PC-3 (cell line): ENCODE data around the gene CACNA1C. TPM values are rescaled to one million over a fixed set of nuclear protein-coding genes. Genes with fewer than 3 reads are reported as not detected.

Source experiments
- ATAC-seq: fragments of 200-7000 bp; cut with Tn5 transposase; 2 replicates; pipeline ENCODE4 v1.9.1; 2020; ENCODE audit warnings: mild to moderate bottlenecking, moderate library complexity
- BruUV-seq: library from RNA; stranded (reverse); fragments of 400-500 nt; replicated peaks from 2 replicates; lab custom pipeline; 2021; lab: Mats Ljungman, UMichigan
- CTCF ChIA-PET: fragments of 300-600 bp; sonication (Branson Sonifier 250); formaldehyde crosslinking; loops from one replicate; lab custom pipeline; 2022; ENCODE audit warnings: antibody characterized with exemption; lab: Charles Lee
- POLR2A ChIA-PET: fragments of 300-600 bp; sonication (Branson Sonifier 250); formaldehyde crosslinking; loops from one replicate; lab custom pipeline; 2022; ENCODE audit warnings: antibody characterized with exemption; ENCODE audit not compliant: unreplicated experiment; lab: Charles Lee
- DNase-seq: peaks from one replicate; pipeline ENCODE4 v3.0.0-alpha.2; 2015
- H2AFZ ChIP-seq: fragments of 300-600 bp; sonication (generic); 2 replicates; pipeline ENCODE4 v1.6.0; 2016; ENCODE audit warnings: antibody characterized with exemption, low read length
- H3F3A ChIP-seq: fragments of 300-600 bp; sonication (generic); one replicate; pipeline ENCODE4 v1.6.0; 2017; ENCODE audit warnings: antibody characterized with exemption, low read length, control low read depth, mild to moderate bottlenecking; ENCODE audit not compliant: unreplicated experiment
- H3K27ac ChIP-seq: fragments of 300-600 bp; sonication (generic); 2 replicates; pipeline ENCODE4 v1.5.1; 2016; ENCODE audit warnings: mild to moderate bottlenecking, low read length
- H3K27me3 ChIP-seq: fragments of 300-600 bp; sonication (generic); 2 replicates; pipeline ENCODE4 v1.6.1; 2016; ENCODE audit warnings: low read length, mixed read lengths
- H3K36me3 ChIP-seq: fragments of 300-600 bp; sonication (generic); 2 replicates; pipeline ENCODE4 v1.6.1; 2016; ENCODE audit warnings: low read depth, mixed run types, low read length, mixed read lengths
- H3K4me1 ChIP-seq: fragments of 300-600 bp; sonication (generic); 2 replicates; pipeline ENCODE4 v1.5.1; 2016; ENCODE audit warnings: low read length; ENCODE audit not compliant: insufficient read depth
- H3K4me2 ChIP-seq: fragments of 300-600 bp; sonication (generic); 2 replicates; pipeline ENCODE4 v1.6.0; 2016; ENCODE audit warnings: low read length
- H3K4me3 ChIP-seq: fragments of 300-600 bp; sonication (generic); 2 replicates; pipeline ENCODE4 v1.5.1; 2016; ENCODE audit warnings: mild to moderate bottlenecking, low read length, mixed read lengths
- H3K79me2 ChIP-seq: fragments of 300-600 bp; sonication (generic); 2 replicates; pipeline ENCODE4 v1.6.1; 2017; ENCODE audit warnings: low read length, mixed read lengths
- H3K9ac ChIP-seq: fragments of 300-600 bp; sonication (generic); 2 replicates; pipeline ENCODE4 v1.6.0; 2016; ENCODE audit warnings: mild to moderate bottlenecking, low read length
- H3K9me2 ChIP-seq: fragments of 300-600 bp; sonication (generic); replicated peaks from 2 replicates; pipeline ENCODE4 v1.6.1; 2016; ENCODE audit warnings: mixed run types, low read length, mixed read lengths
- H3K9me3 ChIP-seq: fragments of 300-600 bp; sonication (generic); 2 replicates; pipeline ENCODE4 v1.6.1; 2016; ENCODE audit warnings: low read length, mixed read lengths
- H4K20me1 ChIP-seq: fragments of 300-600 bp; sonication (generic); 2 replicates; pipeline ENCODE4 v1.6.1; 2016; ENCODE audit warnings: low read length, mixed read lengths
- CTCF ChIP-seq: fragments of 300-600 bp; sonication (generic); conservative IDR thresholded peaks from 2 replicates; pipeline ENCODE4 v1.5.1; 2017; ENCODE audit warnings: antibody characterized with exemption, low read depth, mild to moderate bottlenecking, low read length
- EZH2 ChIP-seq: fragments of 300-600 bp; sonication (generic); IDR thresholded peaks from one replicate; pipeline ENCODE4 v1.6.1; 2017; ENCODE audit warnings: antibody characterized with exemption, mild to moderate bottlenecking, low read length; ENCODE audit not compliant: unreplicated experiment
- EZH2phosphoT487 ChIP-seq: fragments of 300-600 bp; sonication (generic); IDR thresholded peaks from 2 replicates; pipeline ENCODE4 v1.6.1; 2018; ENCODE audit warnings: mild to moderate bottlenecking, antibody characterized with exemption, low read length, borderline replicate concordance
- intact Hi-C: fragments of 100-400 bp; cut with micrococcal nuclease; formaldehyde crosslinking; loops from 2 replicates; pipeline ENCODE4 v1.9.0; 2023
- total RNA-seq: library from RNA; depleted of rRNA; stranded (reverse); fragments of >200 nt; gene quantifications from 2 replicates; pipeline ENCODE4 v1.2.3, GENCODE V29; 2014

The CACNA1C gene
- total RNA-seq, 1 experiment from 2014 or later = not detected

- H3K9ac ChIP-seq = no peak overlapping the region
- ATAC-seq (no peak), DNase-seq (no peak)
- H3F3A ChIP-seq = no peaks in the 10 kb centered on the region
- H3K9me3 ChIP-seq = no peaks in the 10 kb centered on the region
- ChIA-PET CTCF (no interaction called here), POLR2A (no interaction called here)
- no peaks in the 10 kb centered on the region for H3K4me1 ChIP-seq
- no peaks in the 10 kb centered on the region for H3K79me2 ChIP-seq
- intact Hi-C loops = no loop called here
- H3K36me3 ChIP-seq = no peaks in the 10 kb centered on the region
- BruUV-seq = no TSS peak
- peaks cover 31% of the 10 kb centered on the region for H3K27me3 ChIP-seq
- no peaks in the 10 kb centered on the region for H4K20me1 ChIP-seq
- H2AFZ ChIP-seq = no peak overlapping the region
- H3K27ac ChIP-seq = no peak overlapping the region
- TF ChIP-seq CTCF (no peak), EZH2phosphoT487 (no peak), EZH2 (no peak)
- H3K4me2 ChIP-seq = no peak overlapping the region
- H3K9me2 ChIP-seq = no peaks in the 10 kb centered on the region
- H3K4me3 ChIP-seq = no peak overlapping the region
Measured at GRCh38 chr12:2653461-2653965, 600.7 kb downstream of the CACNA1C start.

GRCh38 chr12:2654311-2654710, 601.5 kb downstream of the CACNA1C start:
- intact Hi-C loops = no loop called here
- no peak overlapping the region for H3K9ac ChIP-seq
- no peaks in the 10 kb centered on the region for H3K79me2 ChIP-seq
- H3K36me3 ChIP-seq = no peaks in the 10 kb centered on the region
- ChIA-PET CTCF (no interaction called here), POLR2A (no interaction called here)
- no peak overlapping the region for H3K27ac ChIP-seq
- no peaks in the 10 kb centered on the region for H3K9me2 ChIP-seq
- H3K4me1 ChIP-seq = no peaks in the 10 kb centered on the region
- H2AFZ ChIP-seq = no peak overlapping the region
- H3K27me3 ChIP-seq = peaks cover 23% of the 10 kb centered on the region
- no peaks in the 10 kb centered on the region for H4K20me1 ChIP-seq
- ATAC-seq (no peak), DNase-seq (no peak)
- no peak overlapping the region for H3K4me3 ChIP-seq
- no peaks in the 10 kb centered on the region for H3K9me3 ChIP-seq
- no peak for TF ChIP-seq CTCF
- TF ChIP-seq EZH2 = no peak
- TF ChIP-seq EZH2phosphoT487 = no peak
- H3K4me2 ChIP-seq = no peak overlapping the region
- BruUV-seq = no TSS peak
- H3F3A ChIP-seq = no peaks in the 10 kb centered on the region

- TF ChIP-seq CTCF = no peak
- TF ChIP-seq EZH2phosphoT487 = no peak
- no peak for TF ChIP-seq EZH2
- H3K27ac ChIP-seq = no peak overlapping the region
- no peaks in the 10 kb centered on the region for H3K79me2 ChIP-seq
- ChIA-PET CTCF (no interaction called here), POLR2A (no interaction called here)
- no peaks in the 10 kb centered on the region for H4K20me1 ChIP-seq
- no peaks in the 10 kb centered on the region for H3K9me2 ChIP-seq
- DNase-seq (no peak), ATAC-seq (no peak)
- no peak overlapping the region for H3K4me3 ChIP-seq
- no peaks in the 10 kb centered on the region for H3K9me3 ChIP-seq
- H3K27me3 ChIP-seq = peaks cover 21% of the 10 kb centered on the region
- no peaks in the 10 kb centered on the region for H3K4me1 ChIP-seq
- H2AFZ ChIP-seq = no peak overlapping the region
- H3K36me3 ChIP-seq = no peaks in the 10 kb centered on the region
- intact Hi-C loops = no loop called here
- no TSS peak for BruUV-seq
- no peaks in the 10 kb centered on the region for H3F3A ChIP-seq
- no peak overlapping the region for H3K9ac ChIP-seq
- H3K4me2 ChIP-seq = no peak overlapping the region
Measured at GRCh38 chr12:2654741-2655140, 602.0 kb downstream of the CACNA1C start.
